Neural progenitor cell (in vitro differentiated cells): ENCODE measurements around the gene CACNA2D4.

Experiments
- CTCF ChIP-seq: fragments of 200-600 bp; sonication (generic); IDR thresholded peaks from 2 replicates; pipeline ENCODE4 v1.5.1; 2017; ENCODE audit warnings: antibody characterized with exemption, mild to moderate bottlenecking
- EZH2 ChIP-seq: fragments of 200-600 bp; sonication (generic); IDR thresholded peaks from 2 replicates; pipeline ENCODE4 v1.6.1; 2017; ENCODE audit warnings: antibody characterized with exemption, mild to moderate bottlenecking, moderate library complexity
- EZH2phosphoT487 ChIP-seq: fragments of 200-600 bp; sonication (generic); IDR thresholded peaks from 2 replicates; pipeline ENCODE4 v1.6.1; 2017; ENCODE audit warnings: antibody characterized with exemption

DNA sequence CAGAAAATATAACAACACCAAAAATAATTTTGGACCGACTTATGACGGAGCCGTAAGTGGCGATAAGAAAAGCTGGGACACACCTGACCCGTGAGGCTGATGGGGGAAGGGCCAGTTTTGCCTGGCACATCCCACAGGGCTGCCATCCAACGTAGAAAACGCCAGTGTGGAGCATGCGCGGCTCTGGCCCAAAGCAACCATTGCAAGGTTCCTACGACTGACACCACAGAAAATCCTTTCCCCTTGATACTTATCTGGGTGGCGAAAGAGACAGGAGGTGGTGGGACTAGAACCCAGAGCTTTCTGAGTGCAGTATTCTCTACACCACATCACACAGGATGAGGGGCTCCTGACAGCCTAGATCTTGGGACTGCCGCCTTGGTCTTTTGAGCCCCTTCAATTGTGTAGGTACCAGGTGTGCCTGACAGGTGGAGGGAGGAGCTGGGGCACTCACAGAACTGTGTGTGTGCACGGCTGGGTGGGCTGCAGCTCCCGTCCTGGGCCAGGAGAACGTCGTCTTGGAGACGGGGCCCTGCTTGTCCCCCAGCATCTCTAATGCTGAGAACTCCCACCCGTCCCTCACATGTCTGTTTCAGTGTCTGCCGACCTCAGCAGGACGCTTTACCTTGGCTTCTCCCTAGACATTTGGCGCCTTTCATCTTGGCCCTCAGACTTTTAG lies 17.4 kb upstream of the CACNA2D4 start:
- TF ChIP-seq CTCF (no peak), EZH2 (no peak), EZH2phosphoT487 (no peak)
